ENCODE measurements around the gene ASB3.

GRCh38 chr2:53725662-53726061 lies 61.1 kb downstream of the ASB3 start:
- TF ChIP-seq POLR2A (IDR thresholded peaks at IDR 0.05) = no peak
- no peak for TF ChIP-seq EP300 (IDR thresholded peaks at IDR 0.05)
- no peak for TF ChIP-seq CTCF (IDR thresholded peaks at IDR 0.05)
